Measurements from ENCODE around the gene ZNF609.

DNA sequence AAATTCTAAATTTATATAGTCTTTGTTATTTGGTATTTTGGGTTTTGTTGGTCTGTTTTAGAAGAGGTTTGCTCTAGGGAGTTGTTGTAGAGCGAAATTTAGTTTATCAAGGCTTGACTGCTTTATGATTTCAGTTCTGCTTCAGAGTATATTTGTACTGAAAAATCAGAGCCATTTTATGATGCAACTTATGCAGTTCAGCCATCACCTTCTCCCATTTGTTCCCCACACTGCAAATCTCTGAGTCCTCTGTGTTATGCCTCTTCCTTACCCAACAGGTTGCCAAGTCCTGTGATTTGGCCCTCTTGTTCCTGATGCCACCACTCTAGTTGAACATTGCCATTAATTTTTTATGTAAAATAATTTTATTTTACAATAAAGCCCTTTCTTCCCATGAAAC is 140.4 kb downstream of the ZNF609 start:
- TF ChIP-seq ZFP30 (CRISPR knock-in tag; IDR thresholded peaks at IDR 0.05) = no peak
- TF ChIP-seq, protein P1, sequence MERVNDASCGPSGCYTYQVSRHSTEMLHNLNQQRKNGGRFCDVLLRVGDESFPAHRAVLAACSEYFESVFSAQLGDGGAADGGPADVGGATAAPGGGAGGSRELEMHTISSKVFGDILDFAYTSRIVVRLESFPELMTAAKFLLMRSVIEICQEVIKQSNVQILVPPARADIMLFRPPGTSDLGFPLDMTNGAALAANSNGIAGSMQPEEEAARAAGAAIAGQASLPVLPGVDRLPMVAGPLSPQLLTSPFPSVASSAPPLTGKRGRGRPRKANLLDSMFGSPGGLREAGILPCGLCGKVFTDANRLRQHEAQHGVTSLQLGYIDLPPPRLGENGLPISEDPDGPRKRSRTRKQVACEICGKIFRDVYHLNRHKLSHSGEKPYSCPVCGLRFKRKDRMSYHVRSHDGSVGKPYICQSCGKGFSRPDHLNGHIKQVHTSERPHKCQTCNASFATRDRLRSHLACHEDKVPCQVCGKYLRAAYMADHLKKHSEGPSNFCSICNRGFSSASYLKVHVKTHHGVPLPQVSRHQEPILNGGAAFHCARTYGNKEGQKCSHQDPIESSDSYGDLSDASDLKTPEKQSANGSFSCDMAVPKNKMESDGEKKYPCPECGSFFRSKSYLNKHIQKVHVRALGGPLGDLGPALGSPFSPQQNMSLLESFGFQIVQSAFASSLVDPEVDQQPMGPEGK (CRISPR knock-in tag; IDR thresholded peaks at IDR 0.05; ENCODE audit: borderline replicate concordance) = no peak
- TF ChIP-seq, protein P2, sequence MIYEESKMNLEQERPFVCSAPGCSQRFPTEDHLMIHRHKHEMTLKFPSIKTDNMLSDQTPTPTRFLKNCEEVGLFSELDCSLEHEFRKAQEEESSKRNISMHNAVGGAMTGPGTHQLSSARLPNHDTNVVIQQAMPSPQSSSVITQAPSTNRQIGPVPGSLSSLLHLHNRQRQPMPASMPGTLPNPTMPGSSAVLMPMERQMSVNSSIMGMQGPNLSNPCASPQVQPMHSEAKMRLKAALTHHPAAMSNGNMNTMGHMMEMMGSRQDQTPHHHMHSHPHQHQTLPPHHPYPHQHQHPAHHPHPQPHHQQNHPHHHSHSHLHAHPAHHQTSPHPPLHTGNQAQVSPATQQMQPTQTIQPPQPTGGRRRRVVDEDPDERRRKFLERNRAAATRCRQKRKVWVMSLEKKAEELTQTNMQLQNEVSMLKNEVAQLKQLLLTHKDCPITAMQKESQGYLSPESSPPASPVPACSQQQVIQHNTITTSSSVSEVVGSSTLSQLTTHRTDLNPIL (CRISPR knock-in tag; IDR thresholded peaks at IDR 0.05; ENCODE audit: low read depth) = no peak
- no peak for TF ChIP-seq TOX (CRISPR knock-in tag; IDR thresholded peaks at IDR 0.05; ENCODE audit: borderline replicate concordance)
- TF ChIP-seq OSR1 (CRISPR knock-in tag; IDR thresholded peaks at IDR 0.05) = no peak
- no peak for TF ChIP-seq PPARA (CRISPR knock-in tag; IDR thresholded peaks at IDR 0.05; ENCODE audit: borderline replicate concordance)
- no peak for TF ChIP-seq ZNF8 (CRISPR knock-in tag; IDR thresholded peaks at IDR 0.05)
- TF ChIP-seq, protein P3, sequence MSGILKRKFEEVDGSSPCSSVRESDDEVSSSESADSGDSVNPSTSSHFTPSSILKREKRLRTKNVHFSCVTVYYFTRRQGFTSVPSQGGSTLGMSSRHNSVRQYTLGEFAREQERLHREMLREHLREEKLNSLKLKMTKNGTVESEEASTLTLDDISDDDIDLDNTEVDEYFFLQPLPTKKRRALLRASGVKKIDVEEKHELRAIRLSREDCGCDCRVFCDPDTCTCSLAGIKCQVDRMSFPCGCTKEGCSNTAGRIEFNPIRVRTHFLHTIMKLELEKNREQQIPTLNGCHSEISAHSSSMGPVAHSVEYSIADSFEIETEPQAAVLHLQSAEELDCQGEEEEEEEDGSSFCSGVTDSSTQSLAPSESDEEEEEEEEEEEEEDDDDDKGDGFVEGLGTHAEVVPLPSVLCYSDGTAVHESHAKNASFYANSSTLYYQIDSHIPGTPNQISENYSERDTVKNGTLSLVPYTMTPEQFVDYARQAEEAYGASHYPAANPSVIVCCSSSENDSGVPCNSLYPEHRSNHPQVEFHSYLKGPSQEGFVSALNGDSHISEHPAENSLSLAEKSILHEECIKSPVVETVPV (CRISPR knock-in tag; IDR thresholded peaks at IDR 0.05) = no peak
- TF ChIP-seq GLIS3 (CRISPR knock-in tag; IDR thresholded peaks at IDR 0.05) = no peak
- TF ChIP-seq ZFP3 (CRISPR knock-in tag; IDR thresholded peaks at IDR 0.05) = no peak

Data from SK-N-SH treated with all-trans-retinoic acid at 6 μM for 48 hours (cell line).